H9 (cell line): ENCODE results near the gene GFPT2. TPM values are rescaled to one million over a fixed set of nuclear protein-coding genes. Genes with fewer than 3 reads are reported as not detected.

Experiments
- DNase-seq: peaks from one replicate; pipeline ENCODE4 v3.0.0-alpha.2; 2017
- H2AFZ ChIP-seq: one replicate; pipeline ENCODE4 v1.6.1; 2013; ENCODE audit warnings: mild to moderate bottlenecking, low read length, control low read depth, moderate library complexity
- H2AK5ac ChIP-seq: 2 replicates; pipeline ENCODE4 v1.6.1; 2013; ENCODE audit warnings: low read length, control low read depth, mixed read lengths; ENCODE audit not compliant: insufficient read length
- H2BK120ac ChIP-seq: one replicate; pipeline ENCODE4 v1.6.1; 2013; ENCODE audit warnings: low read depth, mild to moderate bottlenecking, low read length, control low read depth, inconsistent platforms; ENCODE audit not compliant: poor library complexity, severe bottlenecking
- H2BK12ac ChIP-seq: 2 replicates; pipeline ENCODE4 v1.6.1; 2013; ENCODE audit warnings: low read length, control low read depth, mixed read lengths, low read depth; ENCODE audit not compliant: insufficient read length
- H2BK15ac ChIP-seq: 2 replicates; pipeline ENCODE4 v1.6.1; 2013; ENCODE audit warnings: low read depth, low read length, control low read depth
- H2BK20ac ChIP-seq: one replicate; pipeline ENCODE4 v1.6.1; 2013; ENCODE audit warnings: low read depth, mild to moderate bottlenecking, low read length, control low read depth, inconsistent platforms; ENCODE audit not compliant: poor library complexity, severe bottlenecking
- H2BK5ac ChIP-seq: 2 replicates; pipeline ENCODE4 v1.6.1; 2013; ENCODE audit warnings: low read length, control low read depth, mixed read lengths; ENCODE audit not compliant: insufficient read length
- H3K14ac ChIP-seq: 2 replicates; pipeline ENCODE4 v1.6.1; 2013; ENCODE audit warnings: low read length, control low read depth; ENCODE audit not compliant: insufficient read depth
- H3K18ac ChIP-seq: 2 replicates; pipeline ENCODE4 v1.6.1; 2013; ENCODE audit warnings: low read depth, mild to moderate bottlenecking, mixed read lengths, low read length, control low read depth; ENCODE audit not compliant: insufficient read length
- H3K23ac ChIP-seq: 2 replicates; pipeline ENCODE4 v1.6.1; 2013; ENCODE audit warnings: low read length, control low read depth, mixed read lengths, low read depth; ENCODE audit not compliant: insufficient read length
- H3K23me2 ChIP-seq: 2 replicates; pipeline ENCODE4 v1.6.1; 2013; ENCODE audit warnings: low read depth, mild to moderate bottlenecking, mixed read lengths, low read length, control low read depth; ENCODE audit not compliant: insufficient read length, poor library complexity, severe bottlenecking
- H3K27ac ChIP-seq: 2 replicates; pipeline ENCODE4 v1.5.1; 2013; ENCODE audit warnings: low read length, control low read depth, mixed read lengths, low read depth; ENCODE audit not compliant: insufficient read length
- H3K27me3 ChIP-seq: 2 replicates; pipeline ENCODE4 v1.6.1; 2013; ENCODE audit warnings: low read length, control low read depth, inconsistent platforms; ENCODE audit not compliant: insufficient read depth
- H3K4ac ChIP-seq: 2 replicates; pipeline ENCODE4 v1.6.1; 2013; ENCODE audit warnings: low read depth, mild to moderate bottlenecking, control low read depth, inconsistent platforms, low read length, moderate library complexity
- H3K4me1 ChIP-seq: 2 replicates; pipeline ENCODE4 v1.6.1; 2013; ENCODE audit warnings: low read length, control low read depth, inconsistent platforms; ENCODE audit not compliant: insufficient read depth
- H3K4me2 ChIP-seq: 2 replicates; pipeline ENCODE4 v1.6.1; 2013; ENCODE audit warnings: low read length, control low read depth, mixed read lengths; ENCODE audit not compliant: insufficient read length, insufficient read depth
- H3K56ac ChIP-seq: 2 replicates; pipeline ENCODE4 v1.6.1; 2013; ENCODE audit warnings: low read depth, mild to moderate bottlenecking, mixed read lengths, low read length, control low read depth; ENCODE audit not compliant: insufficient read length
- H3K79me1 ChIP-seq: 2 replicates; pipeline ENCODE4 v1.6.1; 2013; ENCODE audit warnings: low read depth, mild to moderate bottlenecking, moderate library complexity, low read length, control low read depth, inconsistent platforms; ENCODE audit not compliant: insufficient read depth, poor library complexity, severe bottlenecking
- H3K79me2 ChIP-seq: 2 replicates; pipeline ENCODE4 v1.6.1; 2013; ENCODE audit warnings: low read length, control low read depth, inconsistent platforms; ENCODE audit not compliant: insufficient read depth
- H3K9ac ChIP-seq: 2 replicates; pipeline ENCODE4 v1.6.1; 2013; ENCODE audit warnings: low read length, control low read depth, mixed read lengths; ENCODE audit not compliant: insufficient read length; ENCODE audit errors: extremely low read depth
- H3K9me3 ChIP-seq: one replicate; pipeline ENCODE4 v1.6.1; 2013; ENCODE audit warnings: low read depth, low read length, inconsistent platforms; ENCODE audit not compliant: control insufficient read depth
- H3T11ph ChIP-seq: one replicate; pipeline ENCODE4 v1.6.1; 2013; ENCODE audit warnings: mild to moderate bottlenecking, low read length, control low read depth, inconsistent platforms
- H4K20me1 ChIP-seq: one replicate; pipeline ENCODE4 v1.6.1; 2013; ENCODE audit not compliant: control insufficient read depth, insufficient read length, insufficient read depth
- H4K5ac ChIP-seq: 2 replicates; pipeline ENCODE4 v1.6.1; 2013; ENCODE audit warnings: low read depth, mild to moderate bottlenecking, mixed read lengths, low read length, control low read depth; ENCODE audit not compliant: insufficient read length
- H4K8ac ChIP-seq: replicated peaks from 2 replicates; pipeline ENCODE4 v1.6.1; 2013; ENCODE audit warnings: low read length, control low read depth, mixed read lengths, low read depth; ENCODE audit not compliant: insufficient read length
- H4K91ac ChIP-seq: 2 replicates; pipeline ENCODE4 v1.6.1; 2013; ENCODE audit warnings: low read depth, mild to moderate bottlenecking, moderate library complexity, mixed read lengths, low read length, control low read depth; ENCODE audit not compliant: insufficient read length
- H3K27ac Mint-ChIP-seq, 3 experiments: 2 replicates in 2 of 3; 3 replicates in 1 of 3; pipeline ENCODE4 v1.8.0; 2020 to 2021; ENCODE audit warnings: mixed read lengths in 3 of 3, mild to moderate bottlenecking in 1 of 3, moderate library complexity in 1 of 3
- H3K27me3 Mint-ChIP-seq: 2 replicates; pipeline ENCODE4 v1.8.0; 2021; ENCODE audit warnings: low read depth, mild to moderate bottlenecking, moderate library complexity, mixed read lengths
- H3K36me3 Mint-ChIP-seq, 3 experiments: 2 replicates in 2 of 3; 3 replicates in 1 of 3; pipeline ENCODE4 v1.8.0; 2020 to 2021; ENCODE audit warnings: low read depth in 3 of 3, mixed read lengths in 3 of 3; ENCODE audit not compliant: insufficient read depth in 1 of 3
- H3K4me1 Mint-ChIP-seq, 2 experiments: 2 replicates each; pipeline ENCODE4 v1.8.0; 2020; ENCODE audit warnings: mixed read lengths in 2 of 2
- H3K4me3 Mint-ChIP-seq, 2 experiments: 2 replicates in 1 of 2; 3 replicates in 1 of 2; pipeline ENCODE4 v1.8.0; 2020 to 2021; ENCODE audit warnings: mild to moderate bottlenecking in 2 of 2, mixed read lengths in 2 of 2, moderate library complexity in 1 of 2
- H3K9me3 Mint-ChIP-seq, 2 experiments: 2 replicates in 1 of 2; 3 replicates in 1 of 2; pipeline ENCODE4 v1.8.0; 2020; ENCODE audit warnings: mild to moderate bottlenecking in 2 of 2, mixed read lengths in 2 of 2, moderate library complexity in 1 of 2
- WGBS: extraction: QIAGEN DNeasy Blood & Tissue Kit; methylation state at CpG from one replicate; pipeline ENCODE4 v1.1.7; 2013; ENCODE audit warnings: missing lambda C conversion rate, low lambda C conversion rate, mixed read lengths; ENCODE audit not compliant: insufficient read length; ENCODE audit errors: extremely low coverage; 5-methylcytosine and 5-hydroxymethylcytosine counted together
- total RNA-seq: library from RNA; stranded (reverse); gene quantifications from 2 replicates; pipeline ENCODE4 v1.2.1, GENCODE V29; 2021
- TF ChIP-seq, protein P1 (sequence below): fragments of 200-600 bp; sonication (generic); conservative IDR thresholded peaks from 3 replicates; pipeline ENCODE4 v1.8.0; 2021; ENCODE audit warnings: antibody characterized with exemption, mild to moderate bottlenecking

GFPT2 gene
- total RNA-seq, 1 experiment from 2014 or later, result 89.8 TPM

DNA sequence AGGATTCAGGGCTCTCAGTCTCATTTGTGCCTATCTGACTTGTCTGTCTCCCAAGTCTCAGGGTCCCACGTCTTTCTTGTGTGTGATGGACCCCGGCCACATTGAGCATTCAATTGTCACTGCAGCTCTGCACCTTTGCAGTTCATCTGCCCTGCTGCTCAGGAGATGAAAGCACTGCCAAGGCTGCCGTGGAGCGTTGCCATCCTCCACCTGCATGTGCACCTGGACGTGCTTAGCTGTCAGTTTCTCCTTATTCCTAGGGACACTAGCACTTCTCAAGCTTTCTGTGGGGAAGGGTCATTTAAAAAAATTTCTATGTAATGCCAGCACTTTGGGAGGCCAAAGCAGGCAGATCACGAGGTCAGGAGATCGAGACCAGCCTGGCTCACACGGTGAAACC, 22.8 kb upstream of the GFPT2 start:
- Histone ChIP-seq H3K4me1 (no peaks in the 10 kb centered on the region), H3K18ac (no peak overlapping the region), H3K79me2 (no peaks in the 10 kb centered on the region), H4K20me1 (no peaks in the 10 kb centered on the region), H3K4me2 (no peak overlapping the region), H4K8ac (no peak overlapping the region), H3T11ph (no peak overlapping the region), H3K23me2 (no peaks in the 10 kb centered on the region), H2BK15ac (no peak overlapping the region), H3K27me3 (no peaks in the 10 kb centered on the region), H3K23ac (no peak overlapping the region), H3K9ac (no peak overlapping the region), H3K27ac (no peak overlapping the region), H2AFZ (no peak overlapping the region), H2BK5ac (no peak overlapping the region), H3K9me3 (no peaks in the 10 kb centered on the region), H4K91ac (no peak overlapping the region), H3K4ac (no peak overlapping the region), H3K79me1 (no peaks in the 10 kb centered on the region), H2BK12ac (no peak overlapping the region), H3K14ac (no peak overlapping the region), H2AK5ac (no peak overlapping the region), H2BK20ac (no peak overlapping the region), H3K56ac (no peak overlapping the region), H4K5ac (no peak overlapping the region), H2BK120ac (no peak overlapping the region)
- WGBS, result no CpG with 5 or more reads among the region's 8 CpGs
- no peak for DNase-seq
- TF ChIP-seq, protein P1, sequence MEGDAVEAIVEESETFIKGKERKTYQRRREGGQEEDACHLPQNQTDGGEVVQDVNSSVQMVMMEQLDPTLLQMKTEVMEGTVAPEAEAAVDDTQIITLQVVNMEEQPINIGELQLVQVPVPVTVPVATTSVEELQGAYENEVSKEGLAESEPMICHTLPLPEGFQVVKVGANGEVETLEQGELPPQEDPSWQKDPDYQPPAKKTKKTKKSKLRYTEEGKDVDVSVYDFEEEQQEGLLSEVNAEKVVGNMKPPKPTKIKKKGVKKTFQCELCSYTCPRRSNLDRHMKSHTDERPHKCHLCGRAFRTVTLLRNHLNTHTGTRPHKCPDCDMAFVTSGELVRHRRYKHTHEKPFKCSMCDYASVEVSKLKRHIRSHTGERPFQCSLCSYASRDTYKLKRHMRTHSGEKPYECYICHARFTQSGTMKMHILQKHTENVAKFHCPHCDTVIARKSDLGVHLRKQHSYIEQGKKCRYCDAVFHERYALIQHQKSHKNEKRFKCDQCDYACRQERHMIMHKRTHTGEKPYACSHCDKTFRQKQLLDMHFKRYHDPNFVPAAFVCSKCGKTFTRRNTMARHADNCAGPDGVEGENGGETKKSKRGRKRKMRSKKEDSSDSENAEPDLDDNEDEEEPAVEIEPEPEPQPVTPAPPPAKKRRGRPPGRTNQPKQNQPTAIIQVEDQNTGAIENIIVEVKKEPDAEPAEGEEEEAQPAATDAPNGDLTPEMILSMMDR, result no peak
- Mint-ChIP-seq H3K9me3 (no peaks in the 10 kb centered on the region), H3K4me1 (peaks cover 8 to 13% of the 10 kb centered on the region in 2 experiments), H3K27me3 (peaks cover 1% of the 10 kb centered on the region; the same call in 1 of the 2 replicates), H3K4me3 (no peak overlapping the region), H3K27ac (peak overlapping the region in 1 of 3 experiments; percentile 56; a peak in 1 of 7 replicates), H3K36me3 (no peaks in the 10 kb centered on the region)
